GM19438 (cell line): ENCODE measurements around the gene PTPN9.
"Not testable (repeated sequence)": the region's sequence is repeated elsewhere in the genome, so short reads cannot be mapped to it uniquely, and the experiment has no call there.

Source experiments
- ATAC-seq: cut with Tn5 transposase; IDR thresholded peaks from one replicate; pipeline ENCODE4 v1.9.1; 2021; ENCODE audit warnings: low read depth; ENCODE audit not compliant: unreplicated experiment

The PTPN9 gene

DNA sequence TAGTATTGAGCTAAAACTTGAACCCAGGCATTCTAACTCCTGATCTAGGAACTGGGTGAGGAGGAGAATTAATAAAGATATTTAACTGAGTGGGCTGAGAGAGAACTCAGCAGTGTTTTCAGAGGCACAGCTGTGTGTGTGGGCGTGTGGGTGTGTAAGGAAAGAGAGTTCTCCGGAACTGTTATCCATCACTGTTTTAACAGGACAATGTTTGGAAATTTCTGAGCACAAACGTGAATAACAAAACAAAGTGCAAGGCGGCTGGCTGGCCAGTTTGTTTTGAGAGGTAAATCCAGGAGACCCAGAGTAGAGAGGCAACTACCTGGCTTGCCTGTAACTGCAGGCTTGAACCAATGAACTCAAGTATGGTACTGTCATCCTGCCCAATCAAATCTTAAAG, 5.0 kb upstream of the PTPN9 start:
- ATAC-seq, result no peak

- no peak for ATAC-seq
Measured at GRCh38 chr15:75583701-75584100, 4.6 kb upstream of the PTPN9 start.

DNA sequence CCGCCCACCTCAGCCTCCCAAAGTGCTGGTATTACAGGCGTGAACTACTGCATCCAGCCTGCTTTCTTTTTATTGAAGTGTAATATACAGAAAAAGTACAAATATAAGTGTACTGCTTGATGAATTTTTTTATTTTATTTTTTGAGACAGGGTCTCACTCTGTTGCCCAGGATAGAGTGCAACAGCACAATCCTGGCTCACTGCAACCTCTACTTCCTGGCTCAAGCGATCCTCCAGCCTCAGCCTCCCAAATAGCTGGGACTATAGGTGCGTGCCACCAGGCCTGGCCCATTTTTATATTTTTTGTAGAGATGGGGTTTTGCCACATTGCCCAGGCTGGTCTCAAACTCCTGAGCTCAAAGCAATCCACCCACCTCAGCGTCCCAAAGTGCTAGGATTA, 3.8 kb upstream of the PTPN9 start:
- not testable (repeated sequence) for ATAC-seq

DNA sequence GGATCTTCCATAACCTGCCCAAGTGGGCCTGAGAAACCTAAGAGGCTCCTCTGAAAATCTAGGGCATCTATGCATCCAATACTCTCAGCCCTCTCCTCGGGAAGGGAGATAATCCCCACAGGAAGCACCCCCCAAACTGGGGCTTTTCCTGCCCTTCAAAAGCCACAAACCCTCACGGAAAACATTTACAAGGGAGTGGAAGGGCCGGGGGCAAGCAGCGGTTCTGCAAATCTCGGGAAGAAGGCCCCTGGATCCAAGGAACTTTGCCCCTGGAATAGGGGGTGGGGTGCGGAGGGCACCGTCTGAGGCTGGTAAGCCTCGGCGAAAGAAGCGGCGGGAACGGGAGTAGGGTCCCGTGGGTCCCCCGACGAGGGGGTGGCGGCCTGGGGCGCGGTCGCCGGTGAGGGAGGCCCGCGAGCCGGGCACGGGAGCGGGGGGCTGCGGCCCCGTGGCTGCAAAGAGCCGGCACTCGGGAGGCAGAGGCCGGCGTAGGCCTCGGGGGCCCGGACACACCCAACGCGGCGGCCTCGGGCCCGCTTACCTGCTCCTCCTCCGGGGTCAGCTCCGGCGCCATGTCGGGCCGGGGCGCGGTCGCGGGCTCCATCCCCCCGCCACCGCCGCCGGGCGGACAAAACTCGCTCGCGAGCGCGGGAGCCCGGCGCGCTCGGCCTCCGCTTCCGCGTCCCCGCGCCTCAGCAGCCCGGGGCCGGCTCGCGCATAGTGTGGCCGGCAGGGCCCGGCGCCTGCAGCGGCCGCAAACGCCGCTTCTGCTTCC, 755 bp downstream of the PTPN9 start:
- no peak for ATAC-seq

GRCh38 chr15:75577401-75578172, 1.5 kb downstream of the PTPN9 start:
- no peak for ATAC-seq

- no peak for ATAC-seq
Measured at GRCh38 chr15:75573648-75574384, 5.3 kb downstream of the PTPN9 start.

- ATAC-seq, result no peak
Measured at GRCh38 chr15:75570126-75570845, 8.8 kb downstream of the PTPN9 start.

DNA sequence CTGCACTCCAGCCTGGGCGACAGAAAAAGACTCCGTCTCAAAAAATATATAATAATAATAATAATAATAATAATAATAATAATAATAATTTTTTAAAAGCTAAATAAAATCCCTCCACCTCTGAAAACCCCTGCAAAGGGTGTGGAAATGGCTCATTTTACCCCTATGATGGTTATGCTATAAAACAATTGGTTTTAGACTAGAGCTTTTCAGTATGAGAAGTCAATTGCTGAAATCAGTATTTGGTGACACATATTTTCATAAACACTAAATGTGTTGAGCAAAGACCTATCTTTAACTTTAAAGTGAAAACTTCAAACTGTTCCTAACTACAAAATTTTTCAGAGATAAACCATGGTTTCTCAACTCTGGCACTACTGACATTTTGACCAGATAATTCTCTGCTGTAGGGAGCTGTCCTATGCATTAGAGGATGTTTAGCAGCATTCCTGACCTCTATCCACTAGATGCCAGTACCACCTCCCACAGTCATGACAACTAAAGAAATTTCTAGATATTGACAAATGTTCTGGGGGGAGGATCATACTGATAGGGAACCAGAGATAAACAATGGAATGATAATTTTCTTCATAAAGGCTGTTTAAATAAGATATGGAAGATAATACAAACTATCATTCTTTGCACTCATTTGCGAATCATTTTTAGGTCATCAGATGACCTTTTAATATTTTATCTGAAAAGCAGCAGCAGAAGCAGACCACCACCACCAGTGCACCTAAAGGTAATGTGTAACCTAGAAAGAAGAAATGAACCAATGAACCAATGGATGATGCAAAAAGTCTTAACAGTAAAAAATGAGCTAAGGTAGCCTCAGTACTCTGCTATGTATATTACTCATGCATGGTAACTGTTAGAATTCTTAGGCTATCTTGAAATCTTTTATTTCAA, 13.8 kb downstream of the PTPN9 start:
- ATAC-seq, result no peak

- no peak for ATAC-seq
Measured at GRCh38 chr15:75561888-75562287, 17.2 kb downstream of the PTPN9 start.

DNA sequence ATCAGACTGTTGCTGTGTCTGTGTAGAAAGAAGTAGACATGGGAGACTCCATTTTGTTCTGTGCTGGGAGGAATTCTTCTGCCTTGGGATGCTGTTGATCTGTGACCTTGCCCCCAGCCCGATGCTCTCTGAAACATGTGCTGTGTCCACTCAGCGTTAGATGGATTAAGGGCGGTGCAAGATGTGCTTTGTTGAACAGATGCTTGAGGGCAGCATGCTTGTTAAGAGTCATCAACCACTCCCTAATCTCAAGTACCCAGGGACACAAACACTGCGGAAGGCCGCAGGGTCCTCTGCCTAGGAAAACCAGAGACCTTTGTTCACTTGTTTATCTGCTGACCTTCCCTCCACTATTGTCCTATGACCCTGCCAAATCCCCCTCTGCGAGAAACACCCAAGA, 19.8 kb downstream of the PTPN9 start:
- ATAC-seq, result not testable (repeated sequence)

GRCh38 chr15:75558955-75559354, 20.2 kb downstream of the PTPN9 start:
- not testable (repeated sequence) for ATAC-seq

- no peak for ATAC-seq
Measured at GRCh38 chr15:75554717-75555116, 24.4 kb downstream of the PTPN9 start.

- ATAC-seq, result no peak
Measured at GRCh38 chr15:75553659-75554058, 25.5 kb downstream of the PTPN9 start.

GRCh38 chr15:75551091-75551490, 28.0 kb downstream of the PTPN9 start:
- no peak for ATAC-seq

DNA sequence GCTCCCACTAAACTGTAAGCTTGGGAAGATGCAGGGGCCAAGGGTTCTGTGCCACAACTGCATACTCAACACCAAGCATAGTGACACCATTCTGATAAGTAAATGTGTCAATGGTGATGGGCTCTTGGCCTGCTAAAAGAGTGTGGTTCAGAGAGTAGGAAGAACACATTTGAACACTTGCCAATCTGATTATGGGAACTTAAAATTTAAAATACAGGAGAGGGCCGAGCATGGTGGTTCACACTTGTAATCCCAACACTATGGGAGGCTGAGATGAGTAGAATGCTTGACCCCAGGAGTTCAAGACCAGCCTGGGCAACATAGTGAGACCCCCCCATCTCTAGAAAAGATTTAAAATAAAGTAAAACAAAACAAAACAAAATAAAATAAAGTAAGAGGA, 34.1 kb downstream of the PTPN9 start:
- ATAC-seq, result no peak

- ATAC-seq, result no peak
Measured at GRCh38 chr15:75544359-75544758, 34.8 kb downstream of the PTPN9 start.

- ATAC-seq, result not testable (repeated sequence)
Measured at GRCh38 chr15:75542949-75543545, 36.1 kb downstream of the PTPN9 start.

DNA sequence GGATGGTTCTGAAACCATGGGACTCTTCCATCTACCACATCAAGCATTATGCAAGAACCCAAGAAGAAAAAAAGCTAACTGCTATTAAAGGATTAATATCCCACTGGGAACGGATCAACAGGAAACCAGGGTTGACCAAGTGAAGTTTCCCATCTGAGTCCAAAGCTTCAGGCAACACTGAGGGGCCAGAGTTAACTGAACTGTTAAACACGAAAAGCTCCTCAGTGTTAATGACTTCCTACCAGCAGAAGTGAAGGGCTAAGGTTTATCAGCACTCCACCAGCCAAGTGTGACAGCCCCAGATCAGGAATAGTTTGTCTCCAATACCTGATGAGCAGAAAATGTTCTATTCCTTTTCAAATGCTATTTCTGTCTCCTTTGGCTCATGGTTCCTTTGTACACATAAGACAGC, 36.7 kb downstream of the PTPN9 start:
- ATAC-seq, result no peak

DNA sequence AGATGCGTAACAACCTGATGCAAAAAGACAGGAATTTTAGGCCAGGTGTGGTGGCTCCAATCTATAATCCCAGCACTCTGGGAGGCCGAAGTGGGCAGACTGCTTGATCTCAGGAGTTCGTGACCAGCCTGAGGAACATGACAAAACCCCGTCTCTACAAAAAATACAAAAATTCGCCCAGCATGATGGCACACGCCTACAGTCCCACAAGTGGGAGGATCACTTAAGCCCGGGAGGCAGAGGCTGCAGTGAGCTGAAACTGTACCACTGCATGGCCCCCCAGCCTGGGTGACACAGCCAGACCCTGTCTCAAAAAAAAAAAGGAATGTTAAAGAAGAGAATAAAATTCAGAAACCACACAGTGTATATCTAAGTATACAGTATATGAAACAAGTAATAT, 40.7 kb downstream of the PTPN9 start:
- ATAC-seq, result no peak
